HG03175 (cell line): ENCODE results near the gene PNP.

ENCODE experiments used
- ATAC-seq: cut with Tn5 transposase; IDR thresholded peaks from one replicate; pipeline ENCODE4 v1.9.1; 2021; ENCODE audit warnings: mild to moderate bottlenecking, moderate library complexity; ENCODE audit not compliant: unreplicated experiment

PNP gene

GRCh38 chr14:20454516-20455354 is 14.5 kb upstream of the PNP start, which contains the start of the genes APEX1 and OSGEP:
APEX1 (plus strand) TSS chr14:20455226; CDS start chr14:20455646, 420 bp downstream.
OSGEP (minus strand) TSS chr14:20454812; CDS start chr14:20454683, 129 bp downstream.
- peak; percentile 90 for ATAC-seq

GRCh38 chr14:20455355-20456300 is 13.6 kb upstream of the PNP start:
- ATAC-seq: peak; percentile 58

GRCh38 chr14:20456971-20457370 is 12.2 kb upstream of the PNP start:
- ATAC-seq: no peak

GRCh38 chr14:20458031-20458789 is 11.0 kb upstream of the PNP start:
- no peak for ATAC-seq

- peak; percentile 12 for ATAC-seq
Observed at GRCh38 chr14:20460458-20461224, 8.6 kb upstream of the PNP start.

- peak; percentile 93 for ATAC-seq
Observed at GRCh38 chr14:20461225-20462141, 7.7 kb upstream of the PNP start, which contains the start of gene PIP4P1. PIP4P1 (minus strand) TSS chr14:20461434; CDS start chr14:20461325, 109 bp downstream.

- no peak for ATAC-seq
Observed at GRCh38 chr14:20468764-20469241, 403 bp upstream of the PNP start.

GRCh38 chr14:20469890-20470602 is 840 bp downstream of the PNP start:
- ATAC-seq: peak; percentile 25

- no peak for ATAC-seq
Observed at GRCh38 chr14:20470603-20470901, 1.3 kb downstream of the PNP start.

GRCh38 chr14:20472536-20473169 is 3.4 kb downstream of the PNP start:
- no peak for ATAC-seq

GRCh38 chr14:20476776-20477175 is 7.6 kb downstream of the PNP start:
- ATAC-seq: no peak

- ATAC-seq: no peak
Observed at GRCh38 chr14:20477211-20477876, 8.1 kb downstream of the PNP start.

- no peak for ATAC-seq
Observed at GRCh38 chr14:20478894-20479293, 9.7 kb downstream of the PNP start.

- ATAC-seq: no peak
Observed at GRCh38 chr14:20482382-20482781, 13.2 kb downstream of the PNP start.

GRCh38 chr14:20485900-20486299 is 16.7 kb downstream of the PNP start:
- no peak for ATAC-seq

- ATAC-seq: no peak
Observed at GRCh38 chr14:20486684-20487395, 17.6 kb downstream of the PNP start.

GRCh38 chr14:20487396-20487725 is 18.2 kb downstream of the PNP start:
- no peak for ATAC-seq
